Neutrophil (primary cell): ENCODE results near the gene RBM33.

Experiments used
- H3K27ac ChIP-seq: fragments of 200-600 bp; sonication (generic); 2 replicates; pipeline ENCODE4 v1.5.1; 2016; ENCODE audit warnings: mild to moderate bottlenecking, moderate library complexity
- H3K27me3 ChIP-seq: fragments of 200-600 bp; sonication (generic); 2 replicates; pipeline ENCODE4 v1.6.0; 2016; ENCODE audit warnings: mild to moderate bottlenecking
- H3K36me3 ChIP-seq: fragments of 200-600 bp; sonication (generic); 2 replicates; pipeline ENCODE4 v1.5.1; 2017
- H3K4me1 ChIP-seq, 2 experiments: fragments of 200-600 bp in 1 of 2; sonication (generic) in 1 of 2; 1 replicate in 1 of 2; 2 replicates in 1 of 2; pipeline versions ENCODE4 v1.5.1 to v1.6.1; 2013 to 2016; ENCODE audit warnings: low read depth in 1 of 2, low read length in 1 of 2, mild to moderate bottlenecking in 1 of 2, moderate library complexity in 1 of 2; ENCODE audit not compliant: control insufficient read depth in 1 of 2, insufficient read depth in 1 of 2
- H3K4me3 ChIP-seq, 2 experiments: fragments of 200-600 bp in 1 of 2; sonication (generic) in 1 of 2; 1 replicate in 1 of 2; 2 replicates in 1 of 2; pipeline ENCODE4 v1.5.1; 2013 to 2016; ENCODE audit warnings: low read depth in 1 of 2, low read length in 1 of 2, mild to moderate bottlenecking in 1 of 2, moderate library complexity in 1 of 2
- H3K9me3 ChIP-seq: fragments of 200-600 bp; sonication (generic); 2 replicates; pipeline ENCODE4 v1.5.1; 2016
- CTCF ChIP-seq: fragments of 200-600 bp; sonication (generic); IDR thresholded peaks from 2 replicates; pipeline ENCODE4 v1.5.1; 2016; ENCODE audit warnings: antibody characterized with exemption

Gene RBM33

GRCh38 chr7:155731380-155731779 lies 86.9 kb downstream of the RBM33 start:
- Histone ChIP-seq H3K4me1 (peaks cover 8 to 13% of the 10 kb centered on the region in 2 experiments), H3K4me3 (no peak overlapping the region), H3K9me3 (no peaks in the 10 kb centered on the region), H3K36me3 (peaks cover 58% of the 10 kb centered on the region), H3K27ac (no peak overlapping the region), H3K27me3 (no peaks in the 10 kb centered on the region)
- no peak for TF ChIP-seq CTCF

DNA sequence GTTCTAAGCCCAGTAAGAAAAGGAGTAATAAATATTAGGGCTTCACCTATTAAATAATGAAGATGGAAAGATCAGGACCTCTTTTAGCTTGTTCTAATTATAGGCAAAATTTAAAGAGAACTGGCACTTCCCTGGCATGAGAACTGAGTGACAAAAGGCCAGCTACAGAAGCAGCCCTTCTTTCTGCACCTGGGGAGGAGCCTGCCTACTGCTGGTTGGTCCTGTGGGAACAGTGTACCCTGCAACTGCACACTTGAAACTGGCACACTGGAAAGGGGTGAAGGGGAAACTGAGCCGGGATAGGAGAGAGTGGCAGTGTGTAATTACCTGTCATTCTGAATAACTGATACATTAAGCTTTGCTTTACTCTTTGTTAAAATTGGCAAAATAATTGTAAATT lies 87.4 kb downstream of the RBM33 start:
- Histone ChIP-seq H3K27ac (no peak overlapping the region), H3K36me3 (peaks cover 58% of the 10 kb centered on the region), H3K4me1 (peaks cover 8 to 13% of the 10 kb centered on the region in 2 experiments), H3K9me3 (no peaks in the 10 kb centered on the region), H3K27me3 (no peaks in the 10 kb centered on the region), H3K4me3 (no peak overlapping the region)
- no peak for TF ChIP-seq CTCF

DNA sequence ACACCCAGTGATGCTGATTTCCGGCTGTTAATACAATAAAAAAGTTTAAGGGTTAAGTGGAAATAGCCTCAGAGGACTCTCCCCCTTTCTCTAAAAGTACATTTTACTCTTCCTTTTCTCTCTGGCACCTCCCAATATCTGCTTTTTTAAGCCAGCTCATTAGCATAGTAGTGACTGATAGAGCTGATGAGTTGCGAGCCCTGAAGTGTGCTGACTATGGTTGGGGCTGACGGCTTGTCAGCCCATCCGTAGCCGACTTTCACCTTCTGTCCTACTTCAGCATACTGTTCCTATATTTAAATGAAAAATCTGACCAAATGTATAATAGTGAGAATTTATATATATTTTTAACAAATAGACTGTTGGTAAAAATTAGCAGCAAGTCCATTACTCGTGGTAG lies 87.8 kb downstream of the RBM33 start:
- TF ChIP-seq CTCF, result no peak
- Histone ChIP-seq H3K27me3 (no peaks in the 10 kb centered on the region), H3K36me3 (peaks cover 58% of the 10 kb centered on the region), H3K9me3 (no peaks in the 10 kb centered on the region), H3K4me3 (no peak overlapping the region), H3K4me1 (peaks cover 8 to 13% of the 10 kb centered on the region in 2 experiments), H3K27ac (no peak overlapping the region)

DNA sequence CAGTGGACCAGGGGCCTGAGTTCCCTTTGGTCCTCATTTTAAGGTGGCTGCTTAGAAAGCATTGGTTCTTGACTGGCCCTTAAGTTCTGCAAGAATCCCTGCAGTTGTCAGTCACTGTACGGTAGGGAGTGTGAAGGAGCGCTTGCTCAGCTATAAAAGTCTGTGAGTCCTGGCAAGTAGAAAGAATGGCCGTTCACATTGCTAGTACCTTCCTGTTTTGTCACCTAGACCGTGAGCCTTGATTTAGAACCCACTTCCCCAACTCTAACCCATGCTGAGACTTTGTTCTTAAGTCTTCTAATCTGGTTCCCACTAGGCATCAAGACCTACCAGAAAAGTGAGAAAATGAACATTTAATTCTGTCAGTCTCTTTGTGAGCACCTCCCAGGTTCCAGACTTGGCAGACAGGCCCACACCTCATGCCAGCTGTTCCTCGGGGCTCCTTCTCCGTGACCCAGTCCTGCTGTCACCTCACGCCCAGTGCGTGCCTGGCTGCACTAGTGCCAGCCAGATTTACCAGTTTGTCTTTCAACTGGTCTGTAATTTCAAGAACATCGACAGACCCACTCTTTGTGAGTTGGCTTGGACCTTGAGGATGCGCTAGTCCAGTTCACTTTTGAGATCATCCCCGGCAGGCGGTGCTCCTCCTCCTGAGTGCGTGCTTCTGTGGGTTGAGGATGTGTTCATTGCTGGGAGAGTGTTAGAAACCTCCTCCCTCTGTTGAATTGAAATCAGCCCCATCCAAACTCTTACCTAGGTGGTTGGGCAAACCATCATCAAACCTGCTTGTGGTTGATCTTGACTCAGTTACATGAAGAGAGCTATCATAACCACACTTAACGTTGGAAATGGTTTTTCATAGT lies 89.4 kb downstream of the RBM33 start:
- TF ChIP-seq CTCF, result no peak
- H3K27me3 ChIP-seq, result no peaks in the 10 kb centered on the region
- H3K36me3 ChIP-seq, result peaks cover 58% of the 10 kb centered on the region
- peak overlapping the region; percentile 22 for H3K27ac ChIP-seq
- H3K9me3 ChIP-seq, result no peaks in the 10 kb centered on the region
- peaks cover 8 to 13% of the 10 kb centered on the region in 2 experiments for H3K4me1 ChIP-seq
- no peak overlapping the region for H3K4me3 ChIP-seq

DNA sequence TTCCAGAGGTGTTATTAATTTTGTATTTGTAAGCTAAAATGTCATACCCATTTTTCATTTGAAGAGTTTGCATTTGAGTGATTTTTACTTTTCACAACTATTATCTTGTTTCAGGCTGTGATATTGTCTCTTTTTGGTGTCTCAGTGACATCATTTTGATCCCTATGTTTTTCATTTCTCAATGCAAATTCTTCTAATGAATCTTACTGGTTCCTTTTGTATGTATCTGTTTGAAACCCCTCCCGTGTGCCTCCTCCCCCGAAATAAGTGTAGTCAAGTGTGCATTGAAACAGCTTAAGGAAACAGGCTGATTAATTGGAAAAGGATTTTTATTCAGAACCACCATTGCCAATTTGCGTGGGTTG lies 90.0 kb downstream of the RBM33 start:
- Histone ChIP-seq H3K27me3 (no peaks in the 10 kb centered on the region), H3K9me3 (no peaks in the 10 kb centered on the region), H3K4me1 (peaks cover 8 to 13% of the 10 kb centered on the region in 2 experiments), H3K36me3 (peaks cover 58% of the 10 kb centered on the region), H3K27ac (no peak overlapping the region), H3K4me3 (no peak overlapping the region)
- no peak for TF ChIP-seq CTCF
